ELR (cell line): ENCODE results near the gene TANK.

ENCODE experiments used
- DNase-seq: peaks from one replicate; pipeline ENCODE4 v3.0.0-alpha.2; 2015; ENCODE audit warnings: low read depth

The TANK gene

DNA sequence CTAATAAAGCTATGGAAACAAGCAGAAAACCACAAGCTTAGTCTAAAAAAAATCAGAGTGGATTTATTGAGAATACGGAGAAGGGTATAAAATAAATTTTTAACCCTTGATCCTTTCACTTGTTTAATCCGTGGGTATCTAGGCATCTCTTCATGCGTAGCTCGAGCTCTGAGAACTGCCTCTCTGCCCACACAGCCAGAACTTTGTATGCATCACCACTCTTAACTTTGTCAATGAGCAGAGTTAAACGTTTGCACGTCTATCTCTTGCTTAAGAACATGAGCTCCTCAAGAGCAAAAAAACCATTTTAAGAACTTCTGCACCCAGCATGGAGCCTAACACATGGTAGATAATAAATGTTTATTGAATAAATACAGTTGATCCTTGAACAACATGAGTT, 26.9 kb upstream of the TANK start:
- no peak for DNase-seq

GRCh38 chr2:161134547-161135518, 25.4 kb upstream of the TANK start:
- DNase-seq = peak; percentile 62

GRCh38 chr2:161135951-161136593, 24.2 kb upstream of the TANK start:
- no peak for DNase-seq

DNA sequence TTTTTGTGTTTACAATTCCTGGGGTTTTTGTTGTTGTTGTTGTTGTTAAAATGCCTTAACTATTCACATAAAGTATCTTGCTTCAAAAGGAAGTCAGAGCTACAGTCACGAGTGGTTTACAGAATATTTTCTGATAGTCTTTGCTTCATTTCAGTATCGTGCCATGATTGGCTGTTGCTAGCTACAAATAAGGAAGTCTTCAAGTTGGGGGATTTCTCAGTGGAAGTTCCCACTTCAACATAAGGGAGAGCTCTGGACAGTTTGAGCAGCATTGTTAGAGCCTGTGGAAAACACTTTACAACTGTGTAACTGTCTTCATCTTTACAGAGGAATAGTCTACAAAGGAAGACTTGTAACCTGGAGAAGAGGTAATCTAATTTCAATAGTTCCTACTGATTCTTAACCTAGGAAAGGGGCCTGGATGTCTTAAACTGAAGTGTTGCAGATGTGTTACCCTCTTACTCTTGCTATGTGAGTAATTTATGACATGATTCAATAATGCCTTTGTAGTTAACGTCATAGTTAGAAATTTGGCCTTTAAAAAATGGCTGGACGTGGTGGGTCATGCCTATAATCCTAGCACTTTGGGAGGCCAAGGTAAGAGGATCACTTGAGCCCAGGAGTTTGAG, 23.4 kb upstream of the TANK start:
- peak; percentile 39 for DNase-seq

GRCh38 chr2:161138429-161138828, 21.8 kb upstream of the TANK start:
- no peak for DNase-seq

DNA sequence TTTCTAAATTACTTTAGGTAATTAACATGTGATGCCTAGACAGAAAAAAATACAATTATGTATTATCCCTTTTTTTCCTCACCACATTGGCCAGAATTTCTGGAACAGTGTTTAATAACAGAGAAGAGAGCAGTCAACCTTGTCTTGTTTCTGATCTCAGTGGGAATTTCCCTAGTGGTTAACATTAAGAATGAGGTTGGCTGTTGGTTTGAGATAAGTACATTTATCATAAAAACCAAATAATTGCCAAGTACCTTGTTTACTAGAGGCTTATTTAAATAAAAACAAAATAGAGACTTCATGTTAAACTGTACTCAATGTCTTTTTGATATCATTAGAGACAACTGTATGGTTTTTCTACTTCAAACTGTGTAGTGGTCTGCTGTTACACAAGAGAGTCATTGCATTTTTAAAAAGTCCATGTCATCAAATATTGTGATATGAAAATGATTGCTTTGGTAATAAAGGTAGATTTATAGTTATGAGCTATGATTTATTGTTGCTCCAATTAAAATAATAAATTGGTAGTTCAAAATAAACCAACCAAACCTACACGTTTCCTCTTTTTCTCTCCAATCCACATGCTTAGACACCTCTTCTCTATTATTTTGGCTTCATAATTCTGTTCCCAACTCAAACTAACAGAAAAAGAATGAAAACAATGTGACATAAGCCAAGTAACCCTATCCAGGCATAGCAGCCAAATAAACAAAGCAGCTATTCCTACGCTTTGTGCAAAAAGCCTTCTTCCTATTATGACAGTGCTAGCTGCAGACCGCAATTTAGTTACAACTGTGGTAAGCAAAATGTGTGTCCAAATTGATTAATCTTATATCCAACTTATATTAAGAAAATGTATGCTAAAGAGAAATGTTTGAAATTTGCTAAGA, 20.9 kb upstream of the TANK start:
- no peak for DNase-seq

- DNase-seq = no peak
Observed at GRCh38 chr2:161141033-161141432, 19.2 kb upstream of the TANK start.

DNA sequence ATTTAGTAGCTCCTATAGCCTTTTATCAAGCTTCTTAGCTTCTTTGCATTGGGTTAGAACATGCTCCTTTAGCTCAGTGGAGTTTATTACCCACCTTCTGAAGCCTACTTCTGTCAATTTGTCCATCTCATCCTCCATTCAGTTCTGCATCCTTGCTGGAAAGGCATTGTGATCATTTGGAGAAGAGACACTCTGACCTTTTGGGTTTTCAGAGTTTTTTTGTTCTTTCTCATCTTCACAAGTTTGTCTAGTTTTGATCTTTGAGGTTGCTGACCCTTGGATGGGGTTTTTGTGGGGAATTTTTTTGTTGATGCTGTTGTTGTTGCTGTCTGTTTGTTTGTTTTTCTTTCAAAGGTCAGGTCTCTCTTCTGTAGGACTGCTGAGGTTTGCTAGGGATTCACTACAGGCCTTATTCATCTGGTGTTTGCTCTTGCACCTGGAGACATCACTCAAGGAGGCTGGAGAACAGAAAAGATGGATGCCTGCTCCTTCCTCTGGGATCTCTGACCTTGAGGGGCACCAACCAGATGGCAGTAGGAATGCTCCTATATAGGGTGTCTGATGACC, 13.9 kb upstream of the TANK start:
- DNase-seq = no peak

- DNase-seq = no peak
Observed at GRCh38 chr2:161146996-161147395, 13.2 kb upstream of the TANK start.

- DNase-seq = no peak
Observed at GRCh38 chr2:161147856-161148255, 12.4 kb upstream of the TANK start.

GRCh38 chr2:161150704-161151103, 9.5 kb upstream of the TANK start:
- DNase-seq = no peak

- no peak for DNase-seq
Observed at GRCh38 chr2:161152302-161152701, 7.9 kb upstream of the TANK start.

DNA sequence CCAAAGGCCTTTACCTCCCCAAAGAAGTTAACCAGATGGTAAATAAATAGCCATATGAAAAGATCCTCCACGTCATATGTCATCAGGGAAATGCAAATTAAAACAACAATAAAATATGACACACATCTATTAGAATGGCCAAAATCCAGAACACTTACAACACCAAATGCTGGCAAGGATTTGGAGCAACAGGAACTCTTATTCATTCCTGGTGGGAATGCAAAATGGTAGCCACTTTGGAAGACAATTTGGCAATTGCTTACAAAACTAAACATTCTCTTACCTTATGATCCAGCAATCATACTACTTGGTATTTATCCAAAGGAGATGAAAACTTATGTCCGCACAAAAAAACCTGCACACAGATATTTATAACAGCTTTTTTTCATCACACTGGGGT, 1.3 kb upstream of the TANK start:
- DNase-seq = no peak

- DNase-seq = no peak
Observed at GRCh38 chr2:161159456-161160225, 587 bp upstream of the TANK start.

GRCh38 chr2:161161074-161161706, 962 bp downstream of the TANK start:
- DNase-seq = no peak

GRCh38 chr2:161163440-161163839, 3.2 kb downstream of the TANK start:
- DNase-seq = no peak

- DNase-seq = no peak
Observed at GRCh38 chr2:161164161-161164560, 3.9 kb downstream of the TANK start.

DNA sequence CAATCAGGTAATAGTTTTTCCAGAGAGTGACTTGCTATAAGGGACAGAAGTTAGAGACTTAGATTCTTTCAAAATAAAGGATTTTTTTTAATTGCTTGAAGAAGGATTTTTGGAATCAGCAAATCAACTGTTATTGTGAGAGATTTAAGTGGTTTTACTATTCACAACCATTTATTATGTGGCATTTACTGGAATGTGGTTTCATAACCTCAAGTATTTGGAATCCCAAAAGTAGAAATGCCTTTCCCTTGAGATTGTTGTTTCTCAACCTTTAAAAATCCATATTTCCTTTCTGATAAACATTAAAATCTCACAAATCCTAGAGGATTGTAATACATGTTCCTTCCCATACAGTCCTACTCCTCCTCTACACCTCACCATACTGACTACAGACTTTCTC, 5.0 kb downstream of the TANK start:
- DNase-seq = peak; percentile 71

GRCh38 chr2:161165811-161166210, 5.6 kb downstream of the TANK start:
- DNase-seq = no peak
